Measurements from ENCODE around the gene PATJ. TPM values are rescaled to one million over a fixed set of nuclear protein-coding genes. Genes with fewer than 3 reads are reported as not detected.

The PATJ gene
- total and polyA plus RNA-seq, 2 donors (not counting 3 experiments of a cell fraction or from before 2014, with no cell fraction given), result 1.1 to 3.0 TPM

GRCh38 chr1:61895175-61895574, 152.9 kb downstream of the PATJ start:
- TF ChIP-seq CTCF (IDR thresholded peaks at IDR 0.05; ENCODE audit: extremely low read depth in 1 of 2, insufficient read depth in 1 of 2, low read depth in 1 of 2, low read length in 2 of 2), result no peak
- FAIRE-seq (no peak), DNase-seq (ENCODE audit: low read depth, low spot score) (no peak)
- Histone ChIP-seq H3K27me3 (ENCODE audit: control insufficient read depth in 2 of 2, insufficient read depth in 2 of 2, low read length in 2 of 2) (no peaks in the 10 kb centered on the region), H3K36me3 (ENCODE audit: control insufficient read depth in 2 of 2, extremely low read depth in 1 of 2, insufficient read depth in 2 of 2, low read length in 2 of 2) (no peaks in the 10 kb centered on the region), H3K9ac (replicated peaks; ENCODE audit: extremely low read depth, insufficient read depth, low read length) (no peak overlapping the region), H3K9me3 (replicated peaks; ENCODE audit: control insufficient read depth, insufficient read depth, low read length) (no peaks in the 10 kb centered on the region), H3K79me2 (ENCODE audit: control insufficient read depth, insufficient read depth, low read length) (no peaks in the 10 kb centered on the region), H3K4me1 (ENCODE audit: control insufficient read depth, extremely low read depth, insufficient read depth, low read length) (no peaks in the 10 kb centered on the region), H2AFZ (ENCODE audit: low read depth, low read length) (no peak overlapping the region), H4K20me1 (replicated peaks; ENCODE audit: control insufficient read depth, extremely low read depth, insufficient read depth, low read length) (no peaks in the 10 kb centered on the region), H3K27ac (ENCODE audit: insufficient read depth, low read depth, low read length) (no peak overlapping the region), H3K4me2 (ENCODE audit: insufficient read depth, low read length) (no peak overlapping the region), H3K4me3 (replicated peaks in 1 of 3; ENCODE audit: insufficient read depth in 1 of 3, low read depth in 1 of 3, low read length in 3 of 3) (no peak overlapping the region), H3K9me1 (replicated peaks; ENCODE audit: control insufficient read depth, extremely low read depth, insufficient read depth, low read length) (no peaks in the 10 kb centered on the region)
- dilution Hi-C loops (cut with MboI; ENCODE audit: extremely low pct_ligation_motif_present, low sequenced_read_pairs) (no loop called here), intact Hi-C loops (cut with micrococcal nuclease) (no loop called here)
- BruUV-seq (replicated peaks), result no TSS peak
- ChIA-PET POLR2A (no interaction called here), CTCF (no interaction called here)

GRCh38 chr1:61898658-61899057, 156.4 kb downstream of the PATJ start:
- no peaks in the 10 kb centered on the region for H3K9me3 ChIP-seq (replicated peaks; ENCODE audit: control insufficient read depth, insufficient read depth, low read length)
- FAIRE-seq, result no peak
- dilution Hi-C loops (cut with MboI; ENCODE audit: extremely low pct_ligation_motif_present, low sequenced_read_pairs) (no loop called here), intact Hi-C loops (cut with micrococcal nuclease) (no loop called here)
- H3K36me3 ChIP-seq (ENCODE audit: control insufficient read depth in 2 of 2, extremely low read depth in 1 of 2, insufficient read depth in 2 of 2, low read length in 2 of 2), result no peaks in the 10 kb centered on the region
- no peaks in the 10 kb centered on the region for H4K20me1 ChIP-seq (replicated peaks; ENCODE audit: control insufficient read depth, extremely low read depth, insufficient read depth, low read length)
- H3K9ac ChIP-seq (replicated peaks; ENCODE audit: extremely low read depth, insufficient read depth, low read length), result no peak overlapping the region
- ChIA-PET POLR2A (no interaction called here), CTCF (no interaction called here)
- H3K27me3 ChIP-seq (ENCODE audit: control insufficient read depth in 2 of 2, insufficient read depth in 2 of 2, low read length in 2 of 2), result no peaks in the 10 kb centered on the region
- no peaks in the 10 kb centered on the region for H3K79me2 ChIP-seq (ENCODE audit: control insufficient read depth, insufficient read depth, low read length)
- no peak overlapping the region for H3K27ac ChIP-seq (ENCODE audit: insufficient read depth, low read depth, low read length)
- BruUV-seq (replicated peaks), result no TSS peak
- no peak for TF ChIP-seq EZH2 (IDR thresholded peaks at IDR 0.05; ENCODE audit: borderline replicate concordance, low read depth, low read length, severe bottlenecking)
- TF ChIP-seq GATA2 (IDR thresholded peaks at IDR 0.05; ENCODE audit: insufficient read depth, insufficient read length, low read depth, low read length), result no peak
- no peak for TF ChIP-seq CTCF (IDR thresholded peaks at IDR 0.05; ENCODE audit: extremely low read depth in 1 of 2, insufficient read depth in 1 of 2, low read depth in 1 of 2, low read length in 2 of 2)
- no peak for TF ChIP-seq POLR2AphosphoS5 (IDR thresholded peaks at IDR 0.05; ENCODE audit: insufficient read depth, low read depth, low read length)
- TF ChIP-seq FOS (IDR thresholded peaks at IDR 0.05; ENCODE audit: borderline replicate concordance, insufficient read depth, low read length), result no peak
- TF ChIP-seq MAX (IDR thresholded peaks at IDR 0.05; ENCODE audit: insufficient read depth, insufficient read length), result no peak
- TF ChIP-seq MYC (IDR thresholded peaks at IDR 0.05; ENCODE audit: low read depth, low read length), result no peak
- no peak for TF ChIP-seq POLR2A (IDR thresholded peaks at IDR 0.05; ENCODE audit: low read depth, low read length)
- no peak for TF ChIP-seq JUN (IDR thresholded peaks at IDR 0.05; ENCODE audit: borderline replicate concordance, insufficient read depth, insufficient read length, low read depth)
- H3K4me1 ChIP-seq (ENCODE audit: control insufficient read depth, extremely low read depth, insufficient read depth, low read length), result no peaks in the 10 kb centered on the region
- no peak overlapping the region for H2AFZ ChIP-seq (ENCODE audit: low read depth, low read length)
- H3K9me1 ChIP-seq (replicated peaks; ENCODE audit: control insufficient read depth, extremely low read depth, insufficient read depth, low read length), result no peaks in the 10 kb centered on the region
- no peak for DNase-seq (ENCODE audit: low read depth, low spot score)
- H3K4me3 ChIP-seq (replicated peaks in 1 of 3; ENCODE audit: insufficient read depth in 1 of 3, low read depth in 1 of 3, low read length in 3 of 3), result no peak overlapping the region
- no peak overlapping the region for H3K4me2 ChIP-seq (ENCODE audit: insufficient read depth, low read length)

Data from endothelial cell of umbilical vein (primary cell).